IMR-90 (cell line): Measurements from ENCODE around the gene NAV1. TPM values are rescaled to one million over a fixed set of nuclear protein-coding genes. Genes with fewer than 3 reads are reported as not detected.

Experiments
- ATAC-seq: fragments of 200-7000 bp; cut with Tn5 transposase; 2 replicates; pipeline ENCODE4 v1.9.1; 2020; ENCODE audit warnings: low read depth, mild to moderate bottlenecking, moderate library complexity
- Bru-seq: library from RNA; stranded (reverse); fragments of 400-500 nt; gene quantifications from one replicate; lab custom pipeline; 2021; lab: Mats Ljungman, UMichigan
- BruChase-seq, 2 experiments: library from RNA; stranded (reverse); fragments of 400-500 nt; gene quantifications; one replicate each; lab custom pipeline; 2021; lab: Mats Ljungman, UMichigan
- BruUV-seq: library from RNA; stranded (reverse); fragments of 400-500 nt; replicated peaks from 2 replicates; lab custom pipeline; 2021; lab: Mats Ljungman, UMichigan
- CTCF ChIA-PET: fragments of 300-600 bp; formaldehyde crosslinking; extraction: SDS; loops from one replicate; lab custom pipeline; 2021; ENCODE audit warnings: antibody characterized with exemption; lab: Yijun Ruan, JAX
- POLR2A ChIA-PET: fragments of 300-600 bp; sonication (Branson Sonifier 250); formaldehyde crosslinking; loops from one replicate; lab custom pipeline; 2022; ENCODE audit warnings: antibody characterized with exemption; ENCODE audit not compliant: unreplicated experiment; lab: Charles Lee
- DNase-seq: peaks from one replicate; pipeline ENCODE4 v3.0.0; 2013
- H2AFZ ChIP-seq: replicated peaks from 2 replicates; pipeline ENCODE3; 2013; ENCODE audit warnings: low read length, mild to moderate bottlenecking; ENCODE audit not compliant: poor library complexity
- H2AK5ac ChIP-seq: 2 replicates; pipeline ENCODE4 v1.6.1; 2013; ENCODE audit warnings: low read depth, low read length, inconsistent platforms
- H2AK9ac ChIP-seq: replicated peaks from 2 replicates; pipeline ENCODE3; 2013; ENCODE audit warnings: mild to moderate bottlenecking, low read depth, low read length, moderate library complexity; ENCODE audit not compliant: poor library complexity
- H2BK120ac ChIP-seq: 2 replicates; pipeline ENCODE4 v1.6.1; 2013; ENCODE audit warnings: low read depth, low read length, inconsistent platforms
- H2BK15ac ChIP-seq: 3 replicates; pipeline ENCODE4 v1.6.1; 2013; ENCODE audit warnings: low read depth, low read length, inconsistent platforms
- H2BK20ac ChIP-seq: 2 replicates; pipeline ENCODE4 v1.6.1; 2013; ENCODE audit warnings: low read depth, mild to moderate bottlenecking, inconsistent platforms, low read length, moderate library complexity
- H2BK5ac ChIP-seq: 2 replicates; pipeline ENCODE4 v1.6.1; 2013; ENCODE audit warnings: mild to moderate bottlenecking, low read depth, low read length, inconsistent platforms; ENCODE audit not compliant: poor library complexity, severe bottlenecking
- H3K14ac ChIP-seq: replicated peaks from 2 replicates; pipeline ENCODE4 v1.6.1; 2013; ENCODE audit warnings: low read depth, low read length, inconsistent platforms
- H3K18ac ChIP-seq: 2 replicates; pipeline ENCODE4 v1.6.1; 2013; ENCODE audit warnings: low read depth, low read length, control low read depth
- H3K23ac ChIP-seq: 2 replicates; pipeline ENCODE4 v1.6.1; 2013; ENCODE audit warnings: low read depth, low read length, inconsistent platforms
- H3K27ac ChIP-seq: 2 replicates; pipeline ENCODE4 v1.5.1; 2013; ENCODE audit warnings: mild to moderate bottlenecking, control low read depth, low read length; ENCODE audit not compliant: insufficient read depth
- H3K27me3 ChIP-seq: 2 replicates; pipeline ENCODE4 v1.6.1; 2013; ENCODE audit warnings: low read length; ENCODE audit not compliant: control insufficient read depth, insufficient read depth
- H3K36me3 ChIP-seq: 2 replicates; pipeline ENCODE4 v1.6.1; 2013; ENCODE audit warnings: low read length, mixed read lengths; ENCODE audit not compliant: control insufficient read depth, insufficient read depth
- H3K4ac ChIP-seq: 2 replicates; pipeline ENCODE4 v1.6.1; 2013; ENCODE audit warnings: low read depth, low read length, inconsistent platforms
- H3K4me1 ChIP-seq: 2 replicates; pipeline ENCODE4 v1.6.1; 2013; ENCODE audit warnings: low read length, mixed read lengths; ENCODE audit not compliant: control insufficient read depth, insufficient read depth
- H3K4me2 ChIP-seq: 2 replicates; pipeline ENCODE4 v1.6.1; 2013; ENCODE audit warnings: low read depth, mild to moderate bottlenecking, control low read depth, low read length, moderate library complexity
- H3K4me3 ChIP-seq: 2 replicates; pipeline ENCODE4 v1.5.1; 2013; ENCODE audit warnings: low read depth, mild to moderate bottlenecking, control low read depth, low read length, moderate library complexity; ENCODE audit not compliant: insufficient read depth
- H3K56ac ChIP-seq: 2 replicates; pipeline ENCODE4 v1.6.1; 2013; ENCODE audit warnings: low read length, inconsistent platforms; ENCODE audit not compliant: insufficient read depth; ENCODE audit errors: extremely low read depth
- H3K79me1 ChIP-seq, 2 experiments: 2 replicates each; pipeline ENCODE4 v1.6.1; 2013; ENCODE audit warnings: low read length in 2 of 2, inconsistent platforms in 1 of 2, low read depth in 1 of 2
- H3K9ac ChIP-seq: 2 replicates; pipeline ENCODE4 v1.6.1; 2013; ENCODE audit warnings: low read depth, low read length, control low read depth
- H3K9me1 ChIP-seq: 2 replicates; pipeline ENCODE4 v1.6.1; 2013; ENCODE audit warnings: low read length, inconsistent platforms; ENCODE audit not compliant: insufficient read depth
- H3K9me3 ChIP-seq: 2 replicates; pipeline ENCODE4 v1.6.1; 2013; ENCODE audit warnings: low read length; ENCODE audit not compliant: control insufficient read depth, insufficient read depth
- H4K20me1 ChIP-seq: 2 replicates; pipeline ENCODE4 v1.6.1; 2013; ENCODE audit warnings: low read length, inconsistent platforms; ENCODE audit not compliant: insufficient read depth
- H4K5ac ChIP-seq: 2 replicates; pipeline ENCODE4 v1.6.1; 2013; ENCODE audit warnings: mild to moderate bottlenecking, low read depth, low read length, control low read depth
- H4K8ac ChIP-seq, 2 experiments: 2 replicates each; pipeline ENCODE4 v1.6.1; 2013; ENCODE audit warnings: low read depth in 2 of 2, low read length in 2 of 2, control low read depth in 1 of 2, inconsistent platforms in 1 of 2
- H4K91ac ChIP-seq: 2 replicates; pipeline ENCODE4 v1.6.1; 2013; ENCODE audit warnings: low read depth, low read length, inconsistent platforms; ENCODE audit not compliant: insufficient read depth
- BHLHE40 ChIP-seq: fragments of 150-350 bp; IDR thresholded peaks from 2 replicates; pipeline ENCODE4 v1.6.1; 2016; ENCODE audit warnings: mild to moderate bottlenecking, low read depth, low read length
- CEBPB ChIP-seq: IDR thresholded peaks from 2 replicates; pipeline ENCODE4 v1.6.1; 2012; ENCODE audit warnings: low read depth, low read length, improper control_type of control experiment
- ELK1 ChIP-seq: fragments of 150-350 bp; IDR thresholded peaks from 2 replicates; pipeline ENCODE4 v1.6.1; 2016; ENCODE audit warnings: low read depth, mild to moderate bottlenecking, low read length, moderate library complexity, borderline replicate concordance
- FOS ChIP-seq: fragments of 150-350 bp; IDR thresholded peaks from 2 replicates; pipeline ENCODE4 v1.6.1; 2016; ENCODE audit warnings: low read depth, low read length
- MAZ ChIP-seq: IDR thresholded peaks from 2 replicates; pipeline ENCODE4 v1.6.1; 2012; ENCODE audit warnings: low read depth, mild to moderate bottlenecking, low read length, improper control_type of control experiment, moderate library complexity, borderline replicate concordance
- NFE2L2 ChIP-seq: fragments of 150-350 bp; IDR thresholded peaks from 2 replicates; pipeline ENCODE4 v1.6.1; 2016; ENCODE audit warnings: low read depth, mild to moderate bottlenecking, low read length
- RAD21 ChIP-seq: IDR thresholded peaks from 2 replicates; pipeline ENCODE4 v1.6.1; 2012; ENCODE audit warnings: low read length, improper control_type of control experiment
- RFX5 ChIP-seq: IDR thresholded peaks from 2 replicates; pipeline ENCODE4 v1.8.0; 2012; ENCODE audit warnings: low read depth, mild to moderate bottlenecking, low read length, moderate library complexity
- SMC3 ChIP-seq: fragments of 150-350 bp; IDR thresholded peaks from 2 replicates; pipeline ENCODE4 v1.6.1; 2016; ENCODE audit warnings: low read depth, mild to moderate bottlenecking, antibody characterized with exemption, low read length, moderate library complexity
- WGBS, 2 experiments: methylation state at CpG; one replicate each; pipeline versions ENCODE4 v1.1.5 to v1.1.7; 2013; ENCODE audit warnings: missing lambda C conversion rate in 2 of 2; ENCODE audit not compliant: insufficient read length in 1 of 2; ENCODE audit errors: extremely low coverage in 2 of 2; 5-methylcytosine and 5-hydroxymethylcytosine counted together
- dilution Hi-C: fragments of 300-500 bp; cut with HindIII; formaldehyde crosslinking; loops from one replicate; pipeline ENCODE4 v1.14.3; 2018; ENCODE audit warnings: low sequenced_read_pairs; ENCODE audit not compliant: unreplicated experiment
- in situ Hi-C: fragments of 300-500 bp; cut with MboI; formaldehyde crosslinking; loops from 3 replicates; pipeline ENCODE4 v1.14.3; 2019; ENCODE audit warnings: low sequenced_read_pairs, inconsistent platforms, mixed read lengths
- intact Hi-C: fragments of 100-400 bp; cut with micrococcal nuclease; formaldehyde crosslinking; loops from 2 replicates; pipeline ENCODE4 v1.10.0; 2022
- long read RNA-seq: library from polyadenylated mRNA; unstranded; transcript quantifications from one replicate; pipeline ENCODE4 v2.0.0, GENCODE V29; 2021; ENCODE audit not compliant: unreplicated experiment
- polyA plus RNA-seq, 3 experiments: library from polyadenylated mRNA; depleted of rRNA; stranded (reverse); fragments of >200 nt; gene quantifications; 2 replicates each; pipeline ENCODE4 v1.2.3, GENCODE V29; 2012; ENCODE audit warnings: low replicate concordance in 1 of 3
- total RNA-seq: library from RNA; depleted of rRNA; stranded (reverse); fragments of >200 nt; gene quantifications from 2 replicates; pipeline ENCODE4 v1.2.3, GENCODE V29; 2012; rRNA removed
- TF ChIP-seq, protein P1 (sequence below): fragments of 150-350 bp; IDR thresholded peaks from 2 replicates; pipeline ENCODE4 v1.6.1; 2017; ENCODE audit warnings: mild to moderate bottlenecking, antibody characterized with exemption, low read length, low read depth

Gene NAV1
- total RNA-seq (14.0 and 14.4 TPM in 2 replicates), polyA plus RNA-seq (2012; rRNA removed) (23.1 and 23.6 TPM in 2 replicates), Bru-seq, nascent RNA (percentile 97 among the genes with signal in this experiment), BruChase-seq, experiment 1, labeled RNA remaining after a 6-hour chase (percentile 92 among the genes with signal in this experiment), BruChase-seq, experiment 2, labeled RNA remaining after a 2-hour chase (percentile 94 among the genes with signal in this experiment)
- polyA plus RNA-seq (2012; cell fraction: cytosol; rRNA removed) = 11.8 and 15.2 TPM in 2 replicates
- 31.9 and 47.5 TPM in 2 replicates for polyA plus RNA-seq (2012; cell fraction: nucleus; rRNA removed; ENCODE audit: low replicate concordance)
- long read RNA-seq, partial matches to known transcripts = 41 of 62 reads
- long read RNA-seq, other reads (novel, unspliced or antisense) = 21 of 62 reads

GRCh38 chr1:201538612-201539551 is at the start of gene NAV1:
NAV1 (plus strand) TSS chr1:201539127; CDS start chr1:201622885, 83,758 bp downstream.
- H3K27me3 ChIP-seq = no peaks in the 10 kb centered on the region
- POLR2A ChIA-PET = interaction anchor here (0.6 kb wide), 1 partner anchor 110 kb away, joined by 3 read pairs; no protein-coding TSS in a partner anchor
- H3K4ac ChIP-seq = peak within 1 kb of the TSS; percentile 84
- no peaks in the 10 kb centered on the region for H4K20me1 ChIP-seq
- peak within 1 kb of the TSS; percentile 73 for H3K4me3 ChIP-seq
- H3K36me3 ChIP-seq = no peaks in the 10 kb centered on the region
- H4K91ac ChIP-seq = peak within 1 kb of the TSS; percentile 79
- peak within 1 kb of the TSS; percentile 96 for H3K23ac ChIP-seq
- ATAC-seq (peak; percentile 62), DNase-seq (peak; percentile 75)
- WGBS, 2 experiments = 1% methylated on average over 38 of the region's 93 CpGs; no CpG with 5 or more reads in 1 of the 2 experiments
- peak within 1 kb of the TSS; percentile 98 for H3K4me2 ChIP-seq
- peak within 1 kb of the TSS; percentile 95 for H2AK9ac ChIP-seq
- peaks cover 35% of the 10 kb centered on the region for H3K4me1 ChIP-seq
- H3K56ac ChIP-seq = peak within 1 kb of the TSS; percentile 80
- H2BK120ac ChIP-seq = peak within 1 kb of the TSS; percentile 79
- H2AFZ ChIP-seq = peak within 1 kb of the TSS; percentile 90
- intact Hi-C loops = loop anchor here (10.0 kb wide), 1 partner anchor 436 kb away; no protein-coding TSS in a partner anchor
- H4K5ac ChIP-seq = peak within 1 kb of the TSS; percentile 40
- H2BK20ac ChIP-seq = peak within 1 kb of the TSS; percentile 64; the same call in 1 of the 2 replicates
- peak within 1 kb of the TSS; percentile 56 to 77 for H4K8ac ChIP-seq
- H3K9ac ChIP-seq = peak within 1 kb of the TSS; percentile 94
- dilution Hi-C loops = no loop called here
- H3K27ac ChIP-seq = peak within 1 kb of the TSS; percentile 74
- peak within 1 kb of the TSS; percentile 67 for H2BK15ac ChIP-seq
- peak within 1 kb of the TSS; percentile 69 for H2BK5ac ChIP-seq
- no peaks in the 10 kb centered on the region for H3K9me3 ChIP-seq
- BruUV-seq = no TSS peak
- CTCF ChIA-PET = no interaction called here
- peak within 1 kb of the TSS; percentile 92 for H3K14ac ChIP-seq
- in situ Hi-C loops = loop anchor here (25.0 kb wide), 2 partner anchors 423 to 598 kb away; partner anchors contain the start of genes ARL8A and TIMM17A
- peaks cover 26% of the 10 kb centered on the region for H3K9me1 ChIP-seq
- peaks cover 2 to 66% of the 10 kb centered on the region in 2 experiments; a peak in 2 of 4 replicates for H3K79me1 ChIP-seq
- H2AK5ac ChIP-seq = peak within 1 kb of the TSS; percentile 54; the same call in 1 of the 2 replicates
- H3K18ac ChIP-seq = peak within 1 kb of the TSS; percentile 63
- TF ChIP-seq CEBPB (no peak), RFX5 (no peak), FOS (peak; percentile 36; the same call in 1 of the 2 replicates), MAZ (no peak; the same call in 1 of the 2 replicates), ELK1 (no peak), SMC3 (no peak), BHLHE40 (peak; percentile 91), NFE2L2 (no peak), RAD21 (no peak)
- TF ChIP-seq, protein P1, sequence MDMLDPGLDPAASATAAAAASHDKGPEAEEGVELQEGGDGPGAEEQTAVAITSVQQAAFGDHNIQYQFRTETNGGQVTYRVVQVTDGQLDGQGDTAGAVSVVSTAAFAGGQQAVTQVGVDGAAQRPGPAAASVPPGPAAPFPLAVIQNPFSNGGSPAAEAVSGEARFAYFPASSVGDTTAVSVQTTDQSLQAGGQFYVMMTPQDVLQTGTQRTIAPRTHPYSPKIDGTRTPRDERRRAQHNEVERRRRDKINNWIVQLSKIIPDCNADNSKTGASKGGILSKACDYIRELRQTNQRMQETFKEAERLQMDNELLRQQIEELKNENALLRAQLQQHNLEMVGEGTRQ = peak; percentile 59
